Neutrophil (primary cell): ENCODE data around the gene TUBGCP5.

Source experiments
- H3K27ac ChIP-seq: fragments of 200-600 bp; sonication (generic); 2 replicates; pipeline ENCODE4 v1.5.1; 2016; ENCODE audit warnings: mild to moderate bottlenecking, moderate library complexity
- H3K27me3 ChIP-seq: fragments of 200-600 bp; sonication (generic); 2 replicates; pipeline ENCODE4 v1.6.0; 2016; ENCODE audit warnings: mild to moderate bottlenecking
- H3K36me3 ChIP-seq: fragments of 200-600 bp; sonication (generic); 2 replicates; pipeline ENCODE4 v1.5.1; 2017
- H3K4me1 ChIP-seq, 2 experiments: fragments of 200-600 bp in 1 of 2; sonication (generic) in 1 of 2; 1 replicate in 1 of 2; 2 replicates in 1 of 2; pipeline versions ENCODE4 v1.5.1 to v1.6.1; 2013 to 2016; ENCODE audit warnings: low read depth in 1 of 2, low read length in 1 of 2, mild to moderate bottlenecking in 1 of 2, moderate library complexity in 1 of 2; ENCODE audit not compliant: control insufficient read depth in 1 of 2, insufficient read depth in 1 of 2
- H3K4me3 ChIP-seq, 2 experiments: fragments of 200-600 bp in 1 of 2; sonication (generic) in 1 of 2; 1 replicate in 1 of 2; 2 replicates in 1 of 2; pipeline ENCODE4 v1.5.1; 2013 to 2016; ENCODE audit warnings: low read depth in 1 of 2, low read length in 1 of 2, mild to moderate bottlenecking in 1 of 2, moderate library complexity in 1 of 2
- H3K9me3 ChIP-seq: fragments of 200-600 bp; sonication (generic); 2 replicates; pipeline ENCODE4 v1.5.1; 2016
- TF ChIP-seq, protein P1 (sequence below): fragments of 200-600 bp; sonication (generic); IDR thresholded peaks from 2 replicates; pipeline ENCODE4 v1.5.1; 2016; ENCODE audit warnings: antibody characterized with exemption

Gene TUBGCP5

DNA sequence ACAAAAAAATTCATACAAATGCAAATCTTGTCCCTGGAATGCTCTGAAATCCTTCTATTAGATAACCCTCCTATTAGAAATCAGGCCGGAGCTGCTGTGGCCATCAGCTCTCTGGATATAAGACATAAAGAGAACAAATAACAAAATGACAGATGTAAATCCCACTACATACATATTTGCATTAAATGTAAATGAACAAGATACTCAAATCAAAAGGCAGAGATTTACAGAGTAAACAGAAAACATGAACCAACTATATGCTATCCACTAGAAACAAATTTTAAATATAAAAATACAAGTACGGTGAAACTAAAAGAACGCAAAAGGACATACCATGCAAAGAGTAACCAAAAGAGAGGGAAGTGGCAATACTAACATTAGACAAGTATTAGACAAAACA, 69.9 kb downstream of the TUBGCP5 start:
- no peaks in the 10 kb centered on the region for H3K4me1 ChIP-seq
- TF ChIP-seq, protein P1, sequence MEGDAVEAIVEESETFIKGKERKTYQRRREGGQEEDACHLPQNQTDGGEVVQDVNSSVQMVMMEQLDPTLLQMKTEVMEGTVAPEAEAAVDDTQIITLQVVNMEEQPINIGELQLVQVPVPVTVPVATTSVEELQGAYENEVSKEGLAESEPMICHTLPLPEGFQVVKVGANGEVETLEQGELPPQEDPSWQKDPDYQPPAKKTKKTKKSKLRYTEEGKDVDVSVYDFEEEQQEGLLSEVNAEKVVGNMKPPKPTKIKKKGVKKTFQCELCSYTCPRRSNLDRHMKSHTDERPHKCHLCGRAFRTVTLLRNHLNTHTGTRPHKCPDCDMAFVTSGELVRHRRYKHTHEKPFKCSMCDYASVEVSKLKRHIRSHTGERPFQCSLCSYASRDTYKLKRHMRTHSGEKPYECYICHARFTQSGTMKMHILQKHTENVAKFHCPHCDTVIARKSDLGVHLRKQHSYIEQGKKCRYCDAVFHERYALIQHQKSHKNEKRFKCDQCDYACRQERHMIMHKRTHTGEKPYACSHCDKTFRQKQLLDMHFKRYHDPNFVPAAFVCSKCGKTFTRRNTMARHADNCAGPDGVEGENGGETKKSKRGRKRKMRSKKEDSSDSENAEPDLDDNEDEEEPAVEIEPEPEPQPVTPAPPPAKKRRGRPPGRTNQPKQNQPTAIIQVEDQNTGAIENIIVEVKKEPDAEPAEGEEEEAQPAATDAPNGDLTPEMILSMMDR, result no peak
- H3K36me3 ChIP-seq, result no peaks in the 10 kb centered on the region
- no peak overlapping the region for H3K27ac ChIP-seq
- H3K4me3 ChIP-seq, result no peak overlapping the region
- no peaks in the 10 kb centered on the region for H3K27me3 ChIP-seq
- no peaks in the 10 kb centered on the region for H3K9me3 ChIP-seq

DNA sequence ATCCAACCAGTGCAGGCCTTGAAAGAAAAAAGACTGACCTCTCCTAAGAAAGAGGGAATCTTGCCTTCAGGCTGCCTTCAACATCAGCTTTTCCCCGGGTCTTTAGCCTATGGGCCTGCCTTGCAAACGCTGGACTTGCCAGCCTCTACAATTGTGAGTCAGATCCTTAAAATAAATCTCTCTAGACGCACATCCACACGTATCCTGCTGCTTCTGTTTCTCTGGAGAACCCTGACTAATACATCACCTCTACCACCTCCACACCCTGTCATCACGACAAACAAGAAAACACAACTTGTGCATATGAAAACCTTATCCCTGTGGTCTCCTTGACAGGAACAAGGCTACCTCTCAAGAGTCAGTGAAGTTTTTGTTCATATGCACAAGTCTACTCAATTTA, 71.0 kb downstream of the TUBGCP5 start:
- Histone ChIP-seq H3K27ac (no peak overlapping the region), H3K36me3 (no peaks in the 10 kb centered on the region), H3K9me3 (no peaks in the 10 kb centered on the region), H3K4me3 (no peak overlapping the region), H3K27me3 (no peaks in the 10 kb centered on the region), H3K4me1 (no peaks in the 10 kb centered on the region)
- TF ChIP-seq, protein P1, result no peak

DNA sequence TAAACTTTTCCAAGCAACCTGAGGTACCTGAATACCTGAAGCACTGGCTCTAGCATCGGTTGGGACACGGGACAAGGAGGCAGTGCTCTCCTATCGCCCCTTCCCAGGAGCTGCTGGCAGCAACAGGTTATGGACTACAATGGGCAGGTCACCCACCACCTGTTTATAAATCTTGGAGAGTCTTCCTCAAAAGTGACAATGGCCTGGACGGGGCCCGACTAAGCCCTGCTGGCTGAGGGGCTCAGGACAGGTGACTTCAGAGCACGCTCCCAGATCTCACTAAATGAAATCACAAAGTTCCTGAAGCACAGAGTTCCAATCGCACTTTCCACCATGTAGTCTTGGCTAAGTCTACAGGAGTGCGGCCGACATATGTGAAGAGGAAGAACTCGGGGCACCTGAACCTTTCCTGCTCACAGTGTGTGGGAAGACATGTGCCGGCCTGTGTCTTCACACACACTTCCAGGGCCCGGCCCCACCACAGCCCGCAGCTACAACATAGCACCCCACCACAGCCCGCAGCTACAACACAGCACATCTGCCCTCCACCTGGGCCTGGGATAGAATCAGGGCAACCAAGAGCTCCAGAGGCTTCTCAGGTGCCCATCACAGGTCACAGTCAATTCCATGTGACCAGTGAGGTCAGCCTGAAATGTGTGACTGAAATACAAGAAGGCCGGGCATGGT, 72.1 kb downstream of the TUBGCP5 start:
- Histone ChIP-seq H3K36me3 (no peaks in the 10 kb centered on the region), H3K27ac (no peak overlapping the region), H3K27me3 (no peaks in the 10 kb centered on the region), H3K9me3 (no peaks in the 10 kb centered on the region), H3K4me3 (no peak overlapping the region), H3K4me1 (no peaks in the 10 kb centered on the region)
- TF ChIP-seq, protein P1, result no peak

DNA sequence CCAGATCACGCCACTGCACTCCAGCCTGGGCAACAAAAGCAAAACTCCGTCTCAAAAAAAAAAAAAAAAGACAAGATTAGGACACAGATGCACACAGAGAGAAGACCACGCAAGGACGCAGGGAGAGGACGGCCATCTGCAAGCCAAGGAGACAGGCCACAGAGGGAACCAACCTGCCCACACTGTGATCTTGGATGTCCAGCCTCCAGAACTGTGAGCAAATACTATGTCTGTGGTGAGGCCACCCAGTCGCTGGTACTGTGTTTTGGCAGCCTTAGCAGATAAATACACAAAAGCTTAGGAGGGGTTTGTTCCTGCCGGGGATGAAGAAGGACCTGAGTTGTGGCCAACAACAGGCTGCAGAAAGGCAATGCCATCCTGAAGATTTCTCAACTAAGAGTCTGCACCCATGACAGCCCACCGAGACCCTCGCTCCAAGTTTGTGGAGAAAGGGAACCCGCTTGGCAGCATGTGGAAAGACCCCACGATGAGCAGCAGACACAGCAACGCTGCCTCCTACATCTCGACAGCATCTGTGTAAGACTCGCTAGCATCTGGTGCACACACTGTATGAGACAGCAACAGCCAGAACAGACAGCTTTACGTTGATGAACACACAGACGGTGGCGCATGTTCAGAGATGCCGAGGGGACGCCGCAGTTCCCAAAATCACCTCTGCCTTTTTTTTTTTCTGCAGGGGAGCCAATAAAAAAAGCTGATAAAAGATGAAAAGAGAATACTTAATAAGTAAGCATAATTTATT, 72.9 kb downstream of the TUBGCP5 start:
- Histone ChIP-seq H3K36me3 (no peaks in the 10 kb centered on the region), H3K9me3 (no peaks in the 10 kb centered on the region), H3K4me3 (no peak overlapping the region), H3K27me3 (no peaks in the 10 kb centered on the region), H3K4me1 (no peaks in the 10 kb centered on the region), H3K27ac (no peak overlapping the region)
- TF ChIP-seq, protein P1, result no peak

DNA sequence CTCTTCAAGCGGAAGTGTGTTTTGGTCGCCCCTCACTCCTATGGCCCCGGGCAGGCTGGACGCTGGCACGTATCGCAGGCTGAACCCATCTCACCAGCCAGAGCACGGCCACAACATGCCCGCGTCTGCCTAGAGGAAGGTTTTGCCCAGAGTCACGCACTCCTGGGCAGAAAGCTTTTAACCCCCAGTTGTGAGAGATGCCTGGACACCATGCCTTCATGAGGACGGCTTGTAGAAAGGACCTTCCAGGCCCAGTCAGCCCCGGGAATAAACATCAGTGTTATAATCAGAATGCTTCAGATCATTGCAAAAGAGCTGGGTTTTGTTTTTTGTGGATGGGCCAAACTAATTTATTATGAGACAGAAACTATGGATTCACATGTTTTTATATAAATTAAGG, 75.7 kb downstream of the TUBGCP5 start:
- TF ChIP-seq, protein P1, result no peak
- H3K4me3 ChIP-seq, result no peak overlapping the region
- H3K4me1 ChIP-seq, result no peaks in the 10 kb centered on the region
- H3K9me3 ChIP-seq, result no peaks in the 10 kb centered on the region
- H3K27ac ChIP-seq, result no peak overlapping the region
- no peaks in the 10 kb centered on the region for H3K27me3 ChIP-seq
- no peaks in the 10 kb centered on the region for H3K36me3 ChIP-seq
